ENCODE results near the gene CAT.

CAT gene

GRCh38 chr11:34473603-34474169 lies 35.0 kb downstream of the CAT start:
- H3K4me3 ChIP-seq = no peak overlapping the region
- H3K27ac ChIP-seq = no peak overlapping the region
- peaks cover 31% of the 10 kb centered on the region for H3K36me3 ChIP-seq (ENCODE audit: insufficient read depth, low read length)
- H3K9ac ChIP-seq (ENCODE audit: insufficient read length) = no peak overlapping the region
- no peak for DNase-seq (ENCODE audit: low read depth, low spot score)
- no peaks in the 10 kb centered on the region for H3K9me3 ChIP-seq (ENCODE audit: low read depth, low read length)
- TF ChIP-seq POLR2AphosphoS5 (IDR thresholded peaks at IDR 0.05; ENCODE audit: borderline replicate concordance, low read depth, low read length) (no peak), FOXP2 (optimal IDR thresholded peaks at IDR 0.05; ENCODE audit: control extremely low read depth, extremely low read length, insufficient read depth) (no peak), EZH2 (IDR thresholded peaks at IDR 0.05) (no peak)

- Histone ChIP-seq H3K36me3 (ENCODE audit: insufficient read depth, low read length) (peaks cover 18% of the 10 kb centered on the region), H3K27ac (no peak overlapping the region), H3K9ac (ENCODE audit: insufficient read length) (no peak overlapping the region), H3K9me3 (ENCODE audit: low read depth, low read length) (no peaks in the 10 kb centered on the region), H3K4me3 (no peak overlapping the region)
- no peak for TF ChIP-seq EZH2 (IDR thresholded peaks at IDR 0.05)
- TF ChIP-seq POLR2AphosphoS5 (IDR thresholded peaks at IDR 0.05; ENCODE audit: borderline replicate concordance, low read depth, low read length) = no peak
- no peak for TF ChIP-seq FOXP2 (optimal IDR thresholded peaks at IDR 0.05; ENCODE audit: control extremely low read depth, extremely low read length, insufficient read depth)
- DNase-seq (ENCODE audit: low read depth, low spot score) = no peak
Measured at GRCh38 chr11:34475656-34476055, 36.9 kb downstream of the CAT start.

- Histone ChIP-seq H3K9ac (ENCODE audit: insufficient read length) (no peak overlapping the region), H3K36me3 (ENCODE audit: insufficient read depth, low read length) (peaks cover 8% of the 10 kb centered on the region), H3K27ac (no peak overlapping the region), H3K9me3 (ENCODE audit: low read depth, low read length) (no peaks in the 10 kb centered on the region), H3K4me3 (no peak overlapping the region)
- DNase-seq (ENCODE audit: low read depth, low spot score) = no peak
- TF ChIP-seq POLR2AphosphoS5 (IDR thresholded peaks at IDR 0.05; ENCODE audit: borderline replicate concordance, low read depth, low read length) (no peak), EZH2 (IDR thresholded peaks at IDR 0.05) (no peak), FOXP2 (optimal IDR thresholded peaks at IDR 0.05; ENCODE audit: control extremely low read depth, extremely low read length, insufficient read depth) (no peak)
Measured at GRCh38 chr11:34476849-34477248, 38.1 kb downstream of the CAT start.

GRCh38 chr11:34478845-34479663 lies 40.3 kb downstream of the CAT start:
- no peak for DNase-seq (ENCODE audit: low read depth, low spot score)
- no peak overlapping the region for H3K4me3 ChIP-seq
- no peak overlapping the region for H3K9ac ChIP-seq (ENCODE audit: insufficient read length)
- TF ChIP-seq FOXP2 (optimal IDR thresholded peaks at IDR 0.05; ENCODE audit: control extremely low read depth, extremely low read length, insufficient read depth) (no peak), EZH2 (IDR thresholded peaks at IDR 0.05) (no peak), POLR2AphosphoS5 (IDR thresholded peaks at IDR 0.05; ENCODE audit: borderline replicate concordance, low read depth, low read length) (no peak)
- no peak overlapping the region for H3K27ac ChIP-seq
- H3K36me3 ChIP-seq (ENCODE audit: insufficient read depth, low read length) = no peaks in the 10 kb centered on the region
- no peaks in the 10 kb centered on the region for H3K9me3 ChIP-seq (ENCODE audit: low read depth, low read length)

- Histone ChIP-seq H3K9me3 (ENCODE audit: low read depth, low read length) (no peaks in the 10 kb centered on the region), H3K4me3 (no peak overlapping the region), H3K9ac (ENCODE audit: insufficient read length) (no peak overlapping the region), H3K27ac (no peak overlapping the region), H3K36me3 (ENCODE audit: insufficient read depth, low read length) (no peaks in the 10 kb centered on the region)
- no peak for DNase-seq (ENCODE audit: low read depth, low spot score)
- TF ChIP-seq EZH2 (IDR thresholded peaks at IDR 0.05) (no peak), POLR2AphosphoS5 (IDR thresholded peaks at IDR 0.05; ENCODE audit: borderline replicate concordance, low read depth, low read length) (no peak), FOXP2 (optimal IDR thresholded peaks at IDR 0.05; ENCODE audit: control extremely low read depth, extremely low read length, insufficient read depth) (no peak)
Measured at GRCh38 chr11:34480314-34480713, 41.6 kb downstream of the CAT start.

GRCh38 chr11:34481307-34481706 lies 42.6 kb downstream of the CAT start:
- H3K4me3 ChIP-seq = no peak overlapping the region
- H3K36me3 ChIP-seq (ENCODE audit: insufficient read depth, low read length) = no peaks in the 10 kb centered on the region
- no peak for DNase-seq (ENCODE audit: low read depth, low spot score)
- no peak overlapping the region for H3K27ac ChIP-seq
- no peak for TF ChIP-seq EZH2 (IDR thresholded peaks at IDR 0.05)
- TF ChIP-seq FOXP2 (optimal IDR thresholded peaks at IDR 0.05; ENCODE audit: control extremely low read depth, extremely low read length, insufficient read depth) = no peak
- TF ChIP-seq POLR2AphosphoS5 (IDR thresholded peaks at IDR 0.05; ENCODE audit: borderline replicate concordance, low read depth, low read length) = no peak
- H3K9me3 ChIP-seq (ENCODE audit: low read depth, low read length) = no peaks in the 10 kb centered on the region
- no peak overlapping the region for H3K9ac ChIP-seq (ENCODE audit: insufficient read length)

GRCh38 chr11:34483106-34483874 lies 44.6 kb downstream of the CAT start:
- DNase-seq (ENCODE audit: low read depth, low spot score) = no peak
- Histone ChIP-seq H3K9ac (ENCODE audit: insufficient read length) (no peak overlapping the region), H3K9me3 (ENCODE audit: low read depth, low read length) (no peaks in the 10 kb centered on the region), H3K4me3 (no peak overlapping the region), H3K27ac (no peak overlapping the region), H3K36me3 (ENCODE audit: insufficient read depth, low read length) (no peaks in the 10 kb centered on the region)
- TF ChIP-seq EZH2 (IDR thresholded peaks at IDR 0.05) (no peak), FOXP2 (optimal IDR thresholded peaks at IDR 0.05; ENCODE audit: control extremely low read depth, extremely low read length, insufficient read depth) (no peak), POLR2AphosphoS5 (IDR thresholded peaks at IDR 0.05; ENCODE audit: borderline replicate concordance, low read depth, low read length) (no peak)

GRCh38 chr11:34487430-34487829 lies 48.7 kb downstream of the CAT start:
- no peak overlapping the region for H3K27ac ChIP-seq
- H3K9ac ChIP-seq (ENCODE audit: insufficient read length) = no peak overlapping the region
- no peaks in the 10 kb centered on the region for H3K9me3 ChIP-seq (ENCODE audit: low read depth, low read length)
- DNase-seq (ENCODE audit: low read depth, low spot score) = no peak
- no peak for TF ChIP-seq FOXP2 (optimal IDR thresholded peaks at IDR 0.05; ENCODE audit: control extremely low read depth, extremely low read length, insufficient read depth)
- no peak for TF ChIP-seq POLR2AphosphoS5 (IDR thresholded peaks at IDR 0.05; ENCODE audit: borderline replicate concordance, low read depth, low read length)
- TF ChIP-seq EZH2 (IDR thresholded peaks at IDR 0.05) = no peak
- no peaks in the 10 kb centered on the region for H3K36me3 ChIP-seq (ENCODE audit: insufficient read depth, low read length)
- H3K4me3 ChIP-seq = no peak overlapping the region
